Left ventricle myocardium inferior (tissue), 1 donor: ENCODE results near the gene ACTL7B. TPM values are rescaled to one million over a fixed set of nuclear protein-coding genes. Genes with fewer than 3 reads are reported as not detected.
"Not testable (repeated sequence)": the region's sequence is repeated elsewhere in the genome, so short reads cannot be mapped to it uniquely, and the experiment has no call there.

ENCODE experiments used
- DNase-seq: peaks from one replicate; pipeline ENCODE4 v3.0.0-alpha.2; 2020
- H3K27ac ChIP-seq: fragments of 200-600 bp; replicated peaks from 2 replicates; pipeline ENCODE4 v1.8.0; 2021
- H3K27me3 ChIP-seq: fragments of 200-600 bp; 2 replicates; pipeline ENCODE4 v1.8.0; 2021; ENCODE audit warnings: low read depth
- H3K36me3 ChIP-seq: fragments of 200-600 bp; 2 replicates; pipeline ENCODE4 v1.8.0; 2021
- H3K4me1 ChIP-seq: fragments of 200-600 bp; 2 replicates; pipeline ENCODE4 v1.8.0; 2021
- H3K4me3 ChIP-seq: fragments of 200-600 bp; 2 replicates; pipeline ENCODE4 v1.8.0; 2021; ENCODE audit warnings: mild to moderate bottlenecking, moderate library complexity
- H3K9me3 ChIP-seq: fragments of 200-600 bp; replicated peaks from 2 replicates; pipeline ENCODE4 v1.8.0; 2021
- intact Hi-C: fragments of 100-400 bp; cut with micrococcal nuclease; formaldehyde crosslinking; loops from one replicate; pipeline ENCODE4 v1.11.0; 2022
- total RNA-seq: library from RNA; stranded (reverse); fragmentation: NEBNext Ultra II Directional; extraction: Animal tissue kit (Norgen Biotek cat#: 25700); gene quantifications from one replicate; pipeline ENCODE4 v1.2.1, GENCODE V29; 2021
- TF ChIP-seq, protein P1 (sequence below): fragments of 200-600 bp; IDR thresholded peaks from 2 replicates; pipeline ENCODE4 v1.8.0; 2021; ENCODE audit warnings: antibody characterized with exemption, mild to moderate bottlenecking, borderline replicate concordance
- donor health status: DM: no; HTN: yes; CAD: no; lungs with severe emphysema.

Gene ACTL7B
- total RNA-seq, 1 donor from 2014 or later = not detected

DNA sequence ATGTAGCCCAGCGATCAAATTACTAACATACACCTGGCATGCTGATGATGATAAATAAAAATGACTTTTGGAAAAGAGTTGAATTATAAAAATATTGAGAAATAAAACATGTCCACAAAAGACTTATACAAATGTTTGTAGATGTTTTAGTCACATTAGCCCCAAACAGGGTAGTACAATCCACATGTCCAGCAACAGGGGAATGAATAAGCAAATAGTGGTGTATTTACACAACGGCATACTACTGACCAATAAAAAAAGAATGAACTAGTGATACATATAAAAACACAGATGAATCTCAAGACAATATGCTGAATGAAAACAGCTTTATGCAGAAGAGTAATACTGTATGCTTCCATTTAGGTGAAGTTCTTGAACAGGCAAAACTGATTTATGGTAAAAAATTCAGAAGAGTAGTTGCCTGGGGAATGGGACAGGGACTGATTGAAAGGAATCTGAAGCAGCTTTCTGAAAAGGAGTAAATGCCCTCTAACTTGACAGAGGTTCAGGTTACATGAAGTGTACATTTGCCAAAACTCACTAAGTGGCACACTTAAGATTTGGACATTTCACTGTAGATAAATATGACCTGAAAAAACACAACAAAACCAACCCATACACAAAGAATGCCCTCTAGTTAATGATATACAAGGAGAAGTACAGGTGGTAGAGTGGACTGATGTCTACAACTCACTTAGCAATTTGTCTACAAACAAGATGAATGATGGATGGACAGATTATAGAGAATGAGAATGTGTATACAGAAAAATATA is 41.7 kb upstream of the ACTL7B start:
- Histone ChIP-seq H3K4me3 (no peak overlapping the region), H3K4me1 (no peaks in the 10 kb centered on the region), H3K9me3 (no peaks in the 10 kb centered on the region), H3K36me3 (peaks cover 97% of the 10 kb centered on the region), H3K27me3 (no peaks in the 10 kb centered on the region), H3K27ac (no peak overlapping the region)
- no peak for DNase-seq
- intact Hi-C loops = no loop called here
- TF ChIP-seq, protein P1, sequence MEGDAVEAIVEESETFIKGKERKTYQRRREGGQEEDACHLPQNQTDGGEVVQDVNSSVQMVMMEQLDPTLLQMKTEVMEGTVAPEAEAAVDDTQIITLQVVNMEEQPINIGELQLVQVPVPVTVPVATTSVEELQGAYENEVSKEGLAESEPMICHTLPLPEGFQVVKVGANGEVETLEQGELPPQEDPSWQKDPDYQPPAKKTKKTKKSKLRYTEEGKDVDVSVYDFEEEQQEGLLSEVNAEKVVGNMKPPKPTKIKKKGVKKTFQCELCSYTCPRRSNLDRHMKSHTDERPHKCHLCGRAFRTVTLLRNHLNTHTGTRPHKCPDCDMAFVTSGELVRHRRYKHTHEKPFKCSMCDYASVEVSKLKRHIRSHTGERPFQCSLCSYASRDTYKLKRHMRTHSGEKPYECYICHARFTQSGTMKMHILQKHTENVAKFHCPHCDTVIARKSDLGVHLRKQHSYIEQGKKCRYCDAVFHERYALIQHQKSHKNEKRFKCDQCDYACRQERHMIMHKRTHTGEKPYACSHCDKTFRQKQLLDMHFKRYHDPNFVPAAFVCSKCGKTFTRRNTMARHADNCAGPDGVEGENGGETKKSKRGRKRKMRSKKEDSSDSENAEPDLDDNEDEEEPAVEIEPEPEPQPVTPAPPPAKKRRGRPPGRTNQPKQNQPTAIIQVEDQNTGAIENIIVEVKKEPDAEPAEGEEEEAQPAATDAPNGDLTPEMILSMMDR = no peak

DNA sequence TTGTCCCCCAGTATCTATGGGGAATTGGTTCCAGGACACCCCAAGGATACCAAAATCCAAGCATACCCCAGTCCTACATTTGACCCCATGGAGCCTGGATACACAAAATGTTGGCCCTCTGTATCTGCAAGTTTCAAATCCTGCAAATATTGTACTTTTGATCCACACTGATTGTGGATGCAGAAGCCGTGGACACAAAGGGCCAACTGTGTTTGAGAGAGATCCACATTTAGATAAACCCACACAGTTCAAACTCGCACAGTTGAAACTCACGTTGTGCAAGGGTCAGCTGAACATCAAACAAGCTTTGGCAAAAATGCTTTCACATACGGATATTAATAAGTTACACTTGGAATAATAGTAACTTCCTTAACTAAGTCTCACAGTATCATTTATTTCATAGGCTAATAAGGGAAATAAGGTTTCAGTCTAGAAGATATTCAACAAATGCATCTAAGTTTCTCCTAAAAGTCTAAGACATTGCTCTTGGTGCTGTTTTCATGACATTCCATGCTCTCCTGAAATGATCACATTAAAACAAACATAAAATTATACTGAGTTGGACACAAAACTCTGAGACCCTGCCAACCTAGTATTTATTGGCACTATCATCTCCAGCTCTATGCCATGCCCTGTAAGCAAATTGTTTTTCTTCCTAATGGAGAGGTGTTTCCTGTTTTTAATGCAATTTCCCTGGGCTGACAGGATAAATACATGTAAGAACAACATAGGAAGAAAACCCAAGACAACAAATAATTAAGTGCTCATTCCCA is 38.6 kb upstream of the ACTL7B start:
- Histone ChIP-seq H3K36me3 (peaks cover 99% of the 10 kb centered on the region), H3K9me3 (no peaks in the 10 kb centered on the region), H3K4me1 (peaks cover 12% of the 10 kb centered on the region), H3K27me3 (no peaks in the 10 kb centered on the region), H3K4me3 (no peak overlapping the region), H3K27ac (no peak overlapping the region)
- TF ChIP-seq, protein P1 = no peak
- intact Hi-C loops = no loop called here
- no peak for DNase-seq

DNA sequence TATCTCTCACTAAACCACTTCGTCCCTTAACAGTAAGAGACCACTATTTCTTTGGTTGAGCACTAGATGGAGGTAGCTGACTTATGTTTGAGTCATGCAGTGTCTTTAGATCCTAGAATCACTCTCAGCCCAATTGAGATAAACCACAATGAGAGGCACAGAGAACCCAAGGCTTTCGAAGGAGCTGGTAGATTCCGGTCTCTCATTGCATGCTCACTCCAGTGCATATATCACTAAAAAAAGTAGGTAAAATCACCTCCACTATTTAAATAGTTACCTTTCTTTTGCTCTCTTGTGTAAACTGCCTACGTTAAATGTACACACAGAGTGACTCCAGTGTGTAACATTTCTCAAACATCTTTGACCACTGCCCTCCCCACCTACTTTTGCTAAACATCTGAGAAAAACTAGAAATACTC is 33.9 kb upstream of the ACTL7B start:
- intact Hi-C loops = no loop called here
- peak overlapping the region; percentile 35 for H3K27ac ChIP-seq
- peaks cover 90% of the 10 kb centered on the region for H3K36me3 ChIP-seq
- H3K9me3 ChIP-seq = peaks cover 7% of the 10 kb centered on the region
- no peak overlapping the region for H3K4me3 ChIP-seq
- peaks cover 41% of the 10 kb centered on the region for H3K4me1 ChIP-seq
- TF ChIP-seq, protein P1 = peak; percentile 49
- no peaks in the 10 kb centered on the region for H3K27me3 ChIP-seq
- DNase-seq = no peak

GRCh38 chr9:108886594-108887271 is 30.9 kb upstream of the ACTL7B start:
- peaks cover 79% of the 10 kb centered on the region for H3K36me3 ChIP-seq
- H3K9me3 ChIP-seq, H3K27me3 ChIP-seq, DNase-seq, intact Hi-C loops, H3K4me3 ChIP-seq, H3K27ac ChIP-seq: not testable (repeated sequence)
- peaks cover 40% of the 10 kb centered on the region for H3K4me1 ChIP-seq

DNA sequence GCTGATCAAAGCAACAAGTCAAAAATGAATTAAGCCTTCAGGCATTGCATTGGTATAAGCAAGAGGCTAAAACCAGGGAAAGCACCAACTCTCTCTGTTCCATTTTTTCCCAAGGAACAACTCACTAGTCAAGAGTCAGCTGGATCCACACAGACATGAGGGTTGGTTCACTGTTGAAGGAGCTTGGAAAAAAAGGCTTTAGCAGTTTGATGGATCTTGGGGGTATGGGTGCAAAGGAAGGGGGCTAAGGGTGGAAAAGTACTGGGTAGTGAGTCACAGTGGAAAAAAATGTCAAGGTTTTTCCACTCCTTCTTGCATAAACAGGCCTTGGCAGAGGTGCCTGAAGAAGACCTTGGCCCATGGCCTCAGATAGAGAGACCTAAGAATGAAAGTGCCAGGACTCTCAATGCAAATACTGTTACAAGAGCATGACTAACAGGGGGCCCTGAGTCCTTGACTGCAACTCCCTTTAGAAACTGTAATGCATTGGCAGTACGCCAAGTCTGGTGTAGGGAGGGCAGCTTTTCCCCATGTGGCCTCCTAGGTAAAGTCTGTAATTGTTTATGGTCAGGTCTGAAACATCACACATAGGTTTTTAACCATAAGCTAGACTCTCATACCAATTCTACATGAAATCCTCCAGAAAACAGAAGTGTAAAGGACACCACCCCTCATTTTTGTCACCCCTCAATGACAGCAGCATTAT is 30.0 kb upstream of the ACTL7B start:
- DNase-seq = no peak
- H3K4me1 ChIP-seq = peaks cover 35% of the 10 kb centered on the region
- intact Hi-C loops = no loop called here
- H3K4me3 ChIP-seq = no peak overlapping the region
- H3K9me3 ChIP-seq = peaks cover 7% of the 10 kb centered on the region
- TF ChIP-seq, protein P1 = no peak
- H3K27ac ChIP-seq = no peak overlapping the region
- no peaks in the 10 kb centered on the region for H3K27me3 ChIP-seq
- peaks cover 79% of the 10 kb centered on the region for H3K36me3 ChIP-seq
